ENCODE data around the gene C2CD4D.

Gene C2CD4D

DNA sequence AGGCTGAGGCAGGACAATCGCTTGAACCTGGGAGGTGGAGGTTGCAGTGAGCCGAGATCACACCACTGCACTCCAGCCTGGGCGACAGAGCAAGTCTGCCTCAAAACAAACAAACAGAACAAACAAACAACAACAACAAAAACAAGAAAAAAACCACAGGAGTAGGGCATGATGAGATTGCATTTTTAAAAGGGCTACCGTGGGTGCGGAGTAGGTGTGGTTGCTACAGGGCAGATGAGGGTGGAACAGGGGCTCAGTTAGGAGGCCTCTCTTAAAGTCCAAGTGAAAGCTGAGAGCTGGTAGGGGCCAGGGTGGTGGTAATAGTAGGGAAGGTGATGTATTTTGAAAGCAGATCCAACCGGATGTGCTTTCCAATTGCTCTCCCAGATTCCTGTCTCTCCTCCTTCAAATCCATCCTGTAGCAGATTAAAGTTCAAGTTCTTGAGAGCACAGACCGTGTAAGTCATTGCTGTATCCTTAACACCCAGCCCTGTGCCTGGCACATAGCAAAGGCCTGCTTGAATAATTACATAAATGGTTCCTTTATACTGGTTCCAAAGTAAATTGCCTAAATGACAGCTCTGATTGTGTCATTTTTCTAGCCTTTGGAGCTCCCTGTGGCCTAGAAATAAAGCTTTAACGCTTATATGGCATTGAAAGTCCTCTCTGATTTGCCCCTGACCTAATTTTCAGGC, 30.2 kb downstream of the C2CD4D start:
- ChIA-PET CTCF (interaction anchor here (1.1 kb wide), 1 partner anchor 27 kb away, joined by 6 read pairs; no protein-coding TSS in a partner anchor), POLR2A (interaction anchor here (0.6 to 0.7 kb wide), 2 partner anchors 20 to 350 kb away, joined by 3 read pairs; partner anchors contain the start of gene POGZ)
- Histone ChIP-seq H3K4me1 (ENCODE audit: control insufficient read depth, insufficient read depth, low read length) (no peaks in the 10 kb centered on the region), H3K27ac (ENCODE audit: extremely low read depth, low read depth, low read length) (no peak overlapping the region), H3K9me3 (ENCODE audit: control insufficient read depth, insufficient read depth, low read depth, low read length) (no peaks in the 10 kb centered on the region), H3K36me3 (ENCODE audit: control insufficient read depth in 2 of 2, insufficient read depth in 1 of 2, low read length in 2 of 2) (no peaks in the 10 kb centered on the region), H3K4me3 (ENCODE audit: low read depth, low read length) (no peak overlapping the region)
- TF ChIP-seq ZFP69B (tag by site-specific recombination; IDR thresholded peaks at IDR 0.05) (peak; percentile 62), ZNF596 (tag by site-specific recombination; IDR thresholded peaks at IDR 0.05) (no peak), YY1 (tag by site-specific recombination; IDR thresholded peaks at IDR 0.05) (no peak), ZSCAN30 (tag by site-specific recombination; IDR thresholded peaks at IDR 0.05) (no peak), OVOL3 (tag by site-specific recombination; IDR thresholded peaks at IDR 0.05) (no peak), ZNF114 (tag by site-specific recombination; IDR thresholded peaks at IDR 0.05) (no peak), ZNF692 (tag by site-specific recombination; IDR thresholded peaks at IDR 0.05) (peak; percentile 59; the same call in 1 of the 2 replicates), OSR2 (tag by site-specific recombination; IDR thresholded peaks at IDR 0.05) (peak; percentile 62), GFI1B (tag by site-specific recombination; IDR thresholded peaks at IDR 0.05) (no peak), ZFHX2 (tag by site-specific recombination; conservative IDR thresholded peaks at IDR 0.05) (peak; percentile 65), ZNF18 (tag by site-specific recombination; IDR thresholded peaks at IDR 0.05) (peak; percentile 48; the same call in 1 of the 2 replicates), ZNF560 (tag by site-specific recombination; IDR thresholded peaks at IDR 0.05; ENCODE audit: borderline replicate concordance) (no peak), KLF17 (tag by site-specific recombination; IDR thresholded peaks at IDR 0.05) (0 out of 2 replicates have a peak, but pooled peaks have one; percentile 25), ZNF2 (tag by site-specific recombination; IDR thresholded peaks at IDR 0.05) (peak; percentile 98), ZNF16 (tag by site-specific recombination; IDR thresholded peaks at IDR 0.05; ENCODE audit: low read depth) (no peak), ZBTB7A (tag by site-specific recombination; IDR thresholded peaks at IDR 0.05; ENCODE audit: low read depth) (no peak), EGR2 (tag by site-specific recombination; IDR thresholded peaks at IDR 0.05; ENCODE audit: low read depth) (peak; percentile 12; the same call in 1 of the 2 replicates), KLF1 (tag by site-specific recombination; IDR thresholded peaks at IDR 0.05) (peak; percentile 83), ZBTB8A (tag by site-specific recombination; IDR thresholded peaks at IDR 0.05) (no peak), SP2 (tag by site-specific recombination; IDR thresholded peaks at IDR 0.05) (no peak), ZNF266 (tag by site-specific recombination; IDR thresholded peaks at IDR 0.05; ENCODE audit: low read depth) (no peak)
- TF ChIP-seq, protein P1, sequence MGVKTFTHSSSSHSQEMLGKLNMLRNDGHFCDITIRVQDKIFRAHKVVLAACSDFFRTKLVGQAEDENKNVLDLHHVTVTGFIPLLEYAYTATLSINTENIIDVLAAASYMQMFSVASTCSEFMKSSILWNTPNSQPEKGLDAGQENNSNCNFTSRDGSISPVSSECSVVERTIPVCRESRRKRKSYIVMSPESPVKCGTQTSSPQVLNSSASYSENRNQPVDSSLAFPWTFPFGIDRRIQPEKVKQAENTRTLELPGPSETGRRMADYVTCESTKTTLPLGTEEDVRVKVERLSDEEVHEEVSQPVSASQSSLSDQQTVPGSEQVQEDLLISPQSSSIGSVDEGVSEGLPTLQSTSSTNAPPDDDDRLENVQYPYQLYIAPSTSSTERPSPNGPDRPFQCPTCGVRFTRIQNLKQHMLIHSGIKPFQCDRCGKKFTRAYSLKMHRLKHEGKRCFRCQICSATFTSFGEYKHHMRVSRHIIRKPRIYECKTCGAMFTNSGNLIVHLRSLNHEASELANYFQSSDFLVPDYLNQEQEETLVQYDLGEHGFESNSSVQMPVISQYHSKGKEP (tag by site-specific recombination; IDR thresholded peaks at IDR 0.05), result no peak
- TF ChIP-seq, protein P2, sequence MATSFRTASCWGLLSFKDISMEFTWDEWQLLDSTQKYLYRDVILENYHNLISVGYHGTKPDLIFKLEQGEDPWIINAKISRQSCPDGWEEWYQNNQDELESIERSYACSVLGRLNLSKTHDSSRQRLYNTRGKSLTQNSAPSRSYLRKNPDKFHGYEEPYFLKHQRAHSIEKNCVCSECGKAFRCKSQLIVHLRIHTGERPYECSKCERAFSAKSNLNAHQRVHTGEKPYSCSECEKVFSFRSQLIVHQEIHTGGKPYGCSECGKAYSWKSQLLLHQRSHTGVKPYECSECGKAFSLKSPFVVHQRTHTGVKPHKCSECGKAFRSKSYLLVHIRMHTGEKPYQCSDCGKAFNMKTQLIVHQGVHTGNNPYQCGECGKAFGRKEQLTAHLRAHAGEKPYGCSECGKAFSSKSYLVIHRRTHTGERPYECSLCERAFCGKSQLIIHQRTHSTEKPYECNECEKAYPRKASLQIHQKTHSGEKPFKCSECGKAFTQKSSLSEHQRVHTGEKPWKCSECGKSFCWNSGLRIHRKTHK (tag by site-specific recombination; IDR thresholded peaks at IDR 0.05), result no peak

All from HEK293 (cell line).